HEK293 (cell line): ENCODE measurements around the gene COPZ1.

Source experiments
- CTCF ChIA-PET: fragments of 350-600 bp; formaldehyde crosslinking; extraction: SDS; loops from one replicate; lab custom pipeline; 2021; ENCODE audit warnings: antibody characterized with exemption; lab: Yijun Ruan, JAX
- POLR2A ChIA-PET: fragments of 300-600 bp; formaldehyde crosslinking; extraction: SDS; loops from one replicate; lab custom pipeline; 2020; ENCODE audit warnings: antibody characterized with exemption, inconsistent platforms; lab: Yijun Ruan, JAX
- H3K27ac ChIP-seq: fragments of 200-500 bp; sonication (Bioruptor generic); 2 replicates; pipeline ENCODE4 v1.5.1; 2014; ENCODE audit warnings: low read depth, low read length, control low read depth, inconsistent platforms; ENCODE audit errors: extremely low read depth
- H3K36me3 ChIP-seq, 2 experiments: fragments of 200-500 bp in 1 of 2; sonication (Bioruptor generic) in 1 of 2; 1 replicate in 1 of 2; 2 replicates in 1 of 2; pipeline ENCODE4 v1.5.1; 2014 to 2017; ENCODE audit warnings: inconsistent platforms in 2 of 2, low read length in 2 of 2; ENCODE audit not compliant: control insufficient read depth in 2 of 2, insufficient read depth in 1 of 2
- H3K4me1 ChIP-seq: fragments of 200-500 bp; sonication (Bioruptor generic); 2 replicates; pipeline ENCODE4 v1.5.1; 2014; ENCODE audit warnings: mild to moderate bottlenecking, low read length, inconsistent platforms; ENCODE audit not compliant: control insufficient read depth, insufficient read depth
- H3K4me3 ChIP-seq: 2 replicates; pipeline ENCODE4 v1.5.1; 2011; ENCODE audit warnings: low read depth, mild to moderate bottlenecking, control low read depth, low read length, moderate library complexity
- H3K9me3 ChIP-seq: fragments of 200-500 bp; sonication (Bioruptor generic); 2 replicates; pipeline ENCODE4 v1.5.1; 2014; ENCODE audit warnings: low read depth, low read length, inconsistent platforms; ENCODE audit not compliant: control insufficient read depth, insufficient read depth
- BCL11A ChIP-seq: fragments of 450-650 bp; formaldehyde crosslinking; IDR thresholded peaks from 2 replicates; pipeline ENCODE4 v1.5.1; 2016; ENCODE audit warnings: low read depth, missing biosample characterization, missing genetic modification characterization
- FEZF1 ChIP-seq: fragments of 450-650 bp; formaldehyde crosslinking; IDR thresholded peaks from 2 replicates; pipeline ENCODE4 v1.5.1; 2016; ENCODE audit warnings: missing biosample characterization, missing genetic modification characterization
- GLIS2 ChIP-seq: fragments of 450-650 bp; formaldehyde crosslinking; IDR thresholded peaks from 2 replicates; pipeline ENCODE4 v1.5.1; 2016; ENCODE audit warnings: missing biosample characterization, missing genetic modification characterization
- KLF8 ChIP-seq: fragments of 450-650 bp; formaldehyde crosslinking; IDR thresholded peaks from 2 replicates; pipeline ENCODE4 v1.5.1; 2016; ENCODE audit warnings: missing biosample characterization, missing genetic modification characterization
- OSR2 ChIP-seq: fragments of 450-650 bp; formaldehyde crosslinking; IDR thresholded peaks from 2 replicates; pipeline ENCODE4 v1.5.1; 2016; ENCODE audit warnings: missing biosample characterization, missing genetic modification characterization
- SP3 ChIP-seq: fragments of 450-650 bp; formaldehyde crosslinking; IDR thresholded peaks from 2 replicates; pipeline ENCODE4 v1.5.1; 2016; ENCODE audit warnings: missing biosample characterization, missing genetic modification characterization
- YY2 ChIP-seq: fragments of 450-650 bp; formaldehyde crosslinking; IDR thresholded peaks from 2 replicates; pipeline ENCODE4 v1.5.1; 2016; ENCODE audit warnings: missing biosample characterization, missing genetic modification characterization
- ZBTB1 ChIP-seq: fragments of 450-650 bp; formaldehyde crosslinking; IDR thresholded peaks from 2 replicates; pipeline ENCODE4 v1.5.1; 2016; ENCODE audit warnings: missing biosample characterization, missing genetic modification characterization
- ZFP37 ChIP-seq: fragments of 450-650 bp; formaldehyde crosslinking; IDR thresholded peaks from 2 replicates; pipeline ENCODE4 v1.5.1; 2016; ENCODE audit warnings: missing biosample characterization, missing genetic modification characterization
- ZNF10 ChIP-seq: fragments of 450-650 bp; formaldehyde crosslinking; IDR thresholded peaks from 2 replicates; pipeline ENCODE4 v1.5.1; 2017; ENCODE audit warnings: missing biosample characterization, missing genetic modification characterization
- ZNF148 ChIP-seq: fragments of 450-650 bp; formaldehyde crosslinking; IDR thresholded peaks from 2 replicates; pipeline ENCODE4 v1.5.0; 2017; ENCODE audit warnings: missing biosample characterization, missing genetic modification characterization, borderline replicate concordance
- ZNF169 ChIP-seq: fragments of 450-650 bp; formaldehyde crosslinking; IDR thresholded peaks from 2 replicates; pipeline ENCODE4 v1.5.1; 2016; ENCODE audit warnings: missing biosample characterization, missing genetic modification characterization
- ZNF223 ChIP-seq: fragments of 450-650 bp; formaldehyde crosslinking; IDR thresholded peaks from 2 replicates; pipeline ENCODE4 v1.5.1; 2016; ENCODE audit warnings: missing biosample characterization, missing genetic modification characterization
- ZNF23 ChIP-seq: fragments of 450-650 bp; formaldehyde crosslinking; IDR thresholded peaks from 2 replicates; pipeline ENCODE4 v1.5.1; 2016; ENCODE audit warnings: missing biosample characterization, missing genetic modification characterization, borderline replicate concordance
- ZNF292 ChIP-seq: fragments of 450-650 bp; formaldehyde crosslinking; IDR thresholded peaks from 2 replicates; pipeline ENCODE4 v1.5.1; 2016; ENCODE audit warnings: low read depth, missing biosample characterization, missing genetic modification characterization, borderline replicate concordance
- ZNF354C ChIP-seq: fragments of 450-650 bp; formaldehyde crosslinking; IDR thresholded peaks from 2 replicates; pipeline ENCODE4 v1.5.1; 2016; ENCODE audit warnings: missing biosample characterization, missing genetic modification characterization, low read depth, borderline replicate concordance
- ZNF530 ChIP-seq: fragments of 450-650 bp; formaldehyde crosslinking; IDR thresholded peaks from 2 replicates; pipeline ENCODE4 v1.5.1; 2016; ENCODE audit warnings: low read depth, missing biosample characterization, missing genetic modification characterization
- ZNF549 ChIP-seq: fragments of 450-650 bp; IDR thresholded peaks from 2 replicates; pipeline ENCODE4 v1.5.1; 2018; ENCODE audit warnings: missing biosample characterization, missing genetic modification characterization, mild to moderate bottlenecking, inconsistent platforms, moderate library complexity
- ZNF555 ChIP-seq: fragments of 450-650 bp; formaldehyde crosslinking; conservative IDR thresholded peaks from 2 replicates; pipeline ENCODE4 v1.5.1; 2017; ENCODE audit warnings: missing biosample characterization, mild to moderate bottlenecking, missing genetic modification characterization, inconsistent platforms
- ZNF596 ChIP-seq: fragments of 450-650 bp; IDR thresholded peaks from 2 replicates; pipeline ENCODE4 v1.5.0; 2018; ENCODE audit warnings: missing biosample characterization, mild to moderate bottlenecking, missing genetic modification characterization, moderate library complexity
- ZNF830 ChIP-seq: fragments of 450-650 bp; IDR thresholded peaks from 2 replicates; pipeline ENCODE4 v1.5.0; 2018; ENCODE audit warnings: missing biosample characterization, missing genetic modification characterization, low read depth, mild to moderate bottlenecking, moderate library complexity
- ZNF837 ChIP-seq: fragments of 450-650 bp; formaldehyde crosslinking; IDR thresholded peaks from 2 replicates; pipeline ENCODE4 v1.5.1; 2016; ENCODE audit warnings: missing biosample characterization, missing genetic modification characterization
- TF ChIP-seq, protein P1 (sequence below): fragments of 450-650 bp; formaldehyde crosslinking; conservative IDR thresholded peaks from 2 replicates; pipeline ENCODE4 v1.5.1; 2016; ENCODE audit warnings: low read depth, missing biosample characterization, missing genetic modification characterization
- TF ChIP-seq, protein P2 (sequence below): fragments of 450-650 bp; formaldehyde crosslinking; IDR thresholded peaks from 2 replicates; pipeline ENCODE4 v1.5.1; 2017; ENCODE audit warnings: missing biosample characterization, missing genetic modification characterization
- TF ChIP-seq, protein P3 (sequence below): fragments of 450-650 bp; formaldehyde crosslinking; IDR thresholded peaks from 2 replicates; pipeline ENCODE4 v1.5.1; 2016; ENCODE audit warnings: missing biosample characterization, missing genetic modification characterization, borderline replicate concordance
- TF ChIP-seq, protein P4 (sequence below): fragments of 450-650 bp; formaldehyde crosslinking; IDR thresholded peaks from 2 replicates; pipeline ENCODE4 v1.5.1; 2017; ENCODE audit warnings: missing biosample characterization, missing genetic modification characterization

COPZ1 gene

GRCh38 chr12:54306925-54307741 is 17.8 kb upstream of the COPZ1 start:
- POLR2A ChIA-PET: interaction anchor here (0.7 to 2.0 kb wide), 4 partner anchors 18 to 27 kb away, joined by 3 to 18 read pairs (median 10); partner anchors contain the start of genes CBX5, COPZ1 and HNRNPA1
- Histone ChIP-seq H3K27ac (no peak overlapping the region), H3K4me3 (no peak overlapping the region), H3K4me1 (peaks cover 8% of the 10 kb centered on the region), H3K9me3 (no peaks in the 10 kb centered on the region), H3K36me3 (no peaks in the 10 kb centered on the region)
- CTCF ChIA-PET: interaction anchor here (0.6 to 2.4 kb wide), 15 partner anchors 13 to 379 kb away, joined by 3 to 21 read pairs (median 4); partner anchors contain the start of gene COPZ1
- TF ChIP-seq ZNF555 (no peak), ZNF10 (tag by site-specific recombination) (no peak), ZNF169 (tag by site-specific recombination) (no peak), ZBTB1 (tag by site-specific recombination) (no peak), ZNF549 (tag by site-specific recombination) (no peak), GLIS2 (tag by site-specific recombination) (no peak), YY2 (tag by site-specific recombination) (peak; percentile 30; the same call in 1 of the 2 replicates), SP3 (tag by site-specific recombination) (peak; percentile 60), KLF8 (tag by site-specific recombination) (no peak), ZNF223 (tag by site-specific recombination) (no peak), ZFP37 (tag by site-specific recombination) (no peak), ZNF354C (no peak), ZNF292 (tag by site-specific recombination) (no peak), ZNF596 (no peak), ZNF23 (tag by site-specific recombination) (no peak), FEZF1 (tag by site-specific recombination) (no peak), ZNF830 (no peak), ZNF837 (no peak), BCL11A (tag by site-specific recombination) (no peak), ZNF530 (tag by site-specific recombination) (no peak), OSR2 (no peak), ZNF148 (tag by site-specific recombination) (no peak)
- TF ChIP-seq, protein P1, sequence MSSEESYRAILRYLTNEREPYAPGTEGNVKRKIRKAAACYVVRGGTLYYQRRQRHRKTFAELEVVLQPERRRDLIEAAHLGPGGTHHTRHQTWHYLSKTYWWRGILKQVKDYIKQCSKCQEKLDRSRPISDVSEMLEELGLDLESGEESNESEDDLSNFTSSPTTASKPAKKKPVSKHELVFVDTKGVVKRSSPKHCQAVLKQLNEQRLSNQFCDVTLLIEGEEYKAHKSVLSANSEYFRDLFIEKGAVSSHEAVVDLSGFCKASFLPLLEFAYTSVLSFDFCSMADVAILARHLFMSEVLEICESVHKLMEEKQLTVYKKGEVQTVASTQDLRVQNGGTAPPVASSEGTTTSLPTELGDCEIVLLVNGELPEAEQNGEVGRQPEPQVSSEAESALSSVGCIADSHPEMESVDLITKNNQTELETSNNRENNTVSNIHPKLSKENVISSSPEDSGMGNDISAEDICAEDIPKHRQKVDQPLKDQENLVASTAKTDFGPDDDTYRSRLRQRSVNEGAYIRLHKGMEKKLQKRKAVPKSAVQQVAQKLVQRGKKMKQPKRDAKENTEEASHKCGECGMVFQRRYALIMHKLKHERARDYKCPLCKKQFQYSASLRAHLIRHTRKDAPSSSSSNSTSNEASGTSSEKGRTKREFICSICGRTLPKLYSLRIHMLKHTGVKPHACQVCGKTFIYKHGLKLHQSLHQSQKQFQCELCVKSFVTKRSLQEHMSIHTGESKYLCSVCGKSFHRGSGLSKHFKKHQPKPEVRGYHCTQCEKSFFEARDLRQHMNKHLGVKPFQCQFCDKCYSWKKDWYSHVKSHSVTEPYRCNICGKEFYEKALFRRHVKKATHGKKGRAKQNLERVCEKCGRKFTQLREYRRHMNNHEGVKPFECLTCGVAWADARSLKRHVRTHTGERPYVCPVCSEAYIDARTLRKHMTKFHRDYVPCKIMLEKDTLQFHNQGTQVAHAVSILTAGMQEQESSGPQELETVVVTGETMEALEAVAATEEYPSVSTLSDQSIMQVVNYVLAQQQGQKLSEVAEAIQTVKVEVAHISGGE (tag by site-specific recombination): no peak
- TF ChIP-seq, protein P2, sequence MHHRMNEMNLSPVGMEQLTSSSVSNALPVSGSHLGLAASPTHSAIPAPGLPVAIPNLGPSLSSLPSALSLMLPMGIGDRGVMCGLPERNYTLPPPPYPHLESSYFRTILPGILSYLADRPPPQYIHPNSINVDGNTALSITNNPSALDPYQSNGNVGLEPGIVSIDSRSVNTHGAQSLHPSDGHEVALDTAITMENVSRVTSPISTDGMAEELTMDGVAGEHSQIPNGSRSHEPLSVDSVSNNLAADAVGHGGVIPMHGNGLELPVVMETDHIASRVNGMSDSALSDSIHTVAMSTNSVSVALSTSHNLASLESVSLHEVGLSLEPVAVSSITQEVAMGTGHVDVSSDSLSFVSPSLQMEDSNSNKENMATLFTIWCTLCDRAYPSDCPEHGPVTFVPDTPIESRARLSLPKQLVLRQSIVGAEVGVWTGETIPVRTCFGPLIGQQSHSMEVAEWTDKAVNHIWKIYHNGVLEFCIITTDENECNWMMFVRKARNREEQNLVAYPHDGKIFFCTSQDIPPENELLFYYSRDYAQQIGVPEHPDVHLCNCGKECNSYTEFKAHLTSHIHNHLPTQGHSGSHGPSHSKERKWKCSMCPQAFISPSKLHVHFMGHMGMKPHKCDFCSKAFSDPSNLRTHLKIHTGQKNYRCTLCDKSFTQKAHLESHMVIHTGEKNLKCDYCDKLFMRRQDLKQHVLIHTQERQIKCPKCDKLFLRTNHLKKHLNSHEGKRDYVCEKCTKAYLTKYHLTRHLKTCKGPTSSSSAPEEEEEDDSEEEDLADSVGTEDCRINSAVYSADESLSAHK: no peak
- TF ChIP-seq, protein P3, sequence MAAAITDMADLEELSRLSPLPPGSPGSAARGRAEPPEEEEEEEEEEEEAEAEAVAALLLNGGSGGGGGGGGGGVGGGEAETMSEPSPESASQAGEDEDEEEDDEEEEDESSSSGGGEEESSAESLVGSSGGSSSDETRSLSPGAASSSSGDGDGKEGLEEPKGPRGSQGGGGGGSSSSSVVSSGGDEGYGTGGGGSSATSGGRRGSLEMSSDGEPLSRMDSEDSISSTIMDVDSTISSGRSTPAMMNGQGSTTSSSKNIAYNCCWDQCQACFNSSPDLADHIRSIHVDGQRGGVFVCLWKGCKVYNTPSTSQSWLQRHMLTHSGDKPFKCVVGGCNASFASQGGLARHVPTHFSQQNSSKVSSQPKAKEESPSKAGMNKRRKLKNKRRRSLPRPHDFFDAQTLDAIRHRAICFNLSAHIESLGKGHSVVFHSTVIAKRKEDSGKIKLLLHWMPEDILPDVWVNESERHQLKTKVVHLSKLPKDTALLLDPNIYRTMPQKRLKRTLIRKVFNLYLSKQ (tag by site-specific recombination): no peak
- TF ChIP-seq, protein P4, sequence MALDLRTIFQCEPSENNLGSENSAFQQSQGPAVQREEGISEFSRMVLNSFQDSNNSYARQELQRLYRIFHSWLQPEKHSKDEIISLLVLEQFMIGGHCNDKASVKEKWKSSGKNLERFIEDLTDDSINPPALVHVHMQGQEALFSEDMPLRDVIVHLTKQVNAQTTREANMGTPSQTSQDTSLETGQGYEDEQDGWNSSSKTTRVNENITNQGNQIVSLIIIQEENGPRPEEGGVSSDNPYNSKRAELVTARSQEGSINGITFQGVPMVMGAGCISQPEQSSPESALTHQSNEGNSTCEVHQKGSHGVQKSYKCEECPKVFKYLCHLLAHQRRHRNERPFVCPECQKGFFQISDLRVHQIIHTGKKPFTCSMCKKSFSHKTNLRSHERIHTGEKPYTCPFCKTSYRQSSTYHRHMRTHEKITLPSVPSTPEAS (tag by site-specific recombination): no peak
